VCaP (cell line): Measurements from ENCODE around the gene IFI16.
A peak's percentile ranks its signal among the peaks of the same experiment; 100 is the strongest.

Experiments used
- H3K27ac ChIP-seq: fragments of 450-650 bp; 2 replicates; pipeline ENCODE4 v1.5.1; 2017
- TF ChIP-seq, protein P1 (sequence below): fragments of 450-650 bp; conservative IDR thresholded peaks from 2 replicates; pipeline ENCODE4 v1.5.1; 2017; ENCODE audit warnings: mild to moderate bottlenecking, moderate library complexity

IFI16 gene

GRCh38 chr1:159009704-159010361, at the start of gene IFI16:
TSS of gene IFI16 (plus strand) at chr1:159009907. CDS start at chr1:159014681, 4,774 bp downstream.
- TF ChIP-seq, protein P1, sequence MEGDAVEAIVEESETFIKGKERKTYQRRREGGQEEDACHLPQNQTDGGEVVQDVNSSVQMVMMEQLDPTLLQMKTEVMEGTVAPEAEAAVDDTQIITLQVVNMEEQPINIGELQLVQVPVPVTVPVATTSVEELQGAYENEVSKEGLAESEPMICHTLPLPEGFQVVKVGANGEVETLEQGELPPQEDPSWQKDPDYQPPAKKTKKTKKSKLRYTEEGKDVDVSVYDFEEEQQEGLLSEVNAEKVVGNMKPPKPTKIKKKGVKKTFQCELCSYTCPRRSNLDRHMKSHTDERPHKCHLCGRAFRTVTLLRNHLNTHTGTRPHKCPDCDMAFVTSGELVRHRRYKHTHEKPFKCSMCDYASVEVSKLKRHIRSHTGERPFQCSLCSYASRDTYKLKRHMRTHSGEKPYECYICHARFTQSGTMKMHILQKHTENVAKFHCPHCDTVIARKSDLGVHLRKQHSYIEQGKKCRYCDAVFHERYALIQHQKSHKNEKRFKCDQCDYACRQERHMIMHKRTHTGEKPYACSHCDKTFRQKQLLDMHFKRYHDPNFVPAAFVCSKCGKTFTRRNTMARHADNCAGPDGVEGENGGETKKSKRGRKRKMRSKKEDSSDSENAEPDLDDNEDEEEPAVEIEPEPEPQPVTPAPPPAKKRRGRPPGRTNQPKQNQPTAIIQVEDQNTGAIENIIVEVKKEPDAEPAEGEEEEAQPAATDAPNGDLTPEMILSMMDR = no peak
- H3K27ac ChIP-seq = no peak within 1 kb of the TSS

DNA sequence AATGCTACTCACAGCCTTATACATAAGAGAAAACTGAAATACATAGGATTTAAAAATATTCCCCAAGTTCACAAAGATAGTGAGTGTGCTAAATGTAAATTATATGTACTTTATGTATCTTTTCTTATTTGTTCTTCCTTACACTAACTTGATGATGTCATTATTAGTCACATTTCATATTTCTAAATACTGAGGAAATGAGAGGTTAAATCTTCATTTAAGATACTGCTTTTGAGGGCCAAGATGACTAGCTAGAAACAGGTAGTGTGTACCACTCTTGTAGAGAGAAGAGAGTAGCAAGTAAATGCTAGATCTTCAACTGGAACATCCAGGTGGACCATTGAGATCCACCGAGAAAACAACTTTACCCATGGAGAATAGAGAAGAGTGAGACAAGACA, 48.5 kb upstream of the IFI16 start:
- no peak overlapping the region for H3K27ac ChIP-seq
- TF ChIP-seq, protein P1 = no peak

- no peak overlapping the region for H3K27ac ChIP-seq
- TF ChIP-seq, protein P1 = no peak
These were observed 46.7 kb upstream of the IFI16 start for GRCh38 chr1:158962983-158963382.

- H3K27ac ChIP-seq = no peak overlapping the region
- TF ChIP-seq, protein P1 = no peak
These were observed 40.5 kb upstream of the IFI16 start for GRCh38 chr1:158969166-158969565.

DNA sequence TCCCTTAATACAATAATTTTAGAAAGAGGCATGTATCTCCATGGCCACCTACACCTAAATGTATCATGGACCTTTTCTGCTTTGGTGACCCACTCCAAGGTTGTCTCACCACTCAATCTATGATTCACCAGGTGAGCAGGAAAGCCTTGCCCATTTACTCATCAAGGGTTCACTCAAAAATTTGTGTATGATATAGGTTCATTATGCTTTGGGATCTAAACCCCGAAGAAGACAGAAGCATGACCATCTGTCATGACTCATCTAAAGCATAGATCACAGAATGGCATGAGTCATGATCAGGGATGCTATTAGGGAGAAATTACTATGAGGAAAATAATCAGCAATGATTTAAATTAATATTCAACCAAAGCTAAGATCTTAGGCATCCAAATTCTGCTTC, 39.9 kb upstream of the IFI16 start:
- TF ChIP-seq, protein P1 = no peak
- no peak overlapping the region for H3K27ac ChIP-seq

DNA sequence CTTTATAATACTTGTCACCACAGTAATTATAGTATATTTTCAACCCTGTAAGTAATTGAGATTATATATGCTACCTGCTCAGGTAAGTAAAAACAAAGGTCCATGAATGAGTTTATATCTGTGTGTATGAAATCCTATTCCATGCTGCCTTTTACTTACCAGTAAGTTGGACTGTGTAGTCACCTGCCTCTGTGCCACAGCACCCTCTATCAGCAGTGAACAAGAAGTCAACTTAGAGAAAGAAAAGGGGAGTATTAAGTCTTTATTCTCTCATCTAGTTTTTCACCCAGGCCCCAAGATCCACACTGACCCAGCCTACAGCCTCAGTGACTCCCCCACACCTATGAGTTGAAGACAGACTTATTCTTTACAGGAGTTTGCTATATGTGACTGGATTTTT, 36.9 kb upstream of the IFI16 start:
- TF ChIP-seq, protein P1 = peak; percentile 24; the same call in 1 of the 2 replicates
- H3K27ac ChIP-seq = no peak overlapping the region

- TF ChIP-seq, protein P1 = no peak
- H3K27ac ChIP-seq = no peak overlapping the region
These were observed 33.5 kb upstream of the IFI16 start for GRCh38 chr1:158976219-158976618.
